VCaP (cell line): ENCODE results near the gene PAPPA2.

Experiments
- H3K27ac ChIP-seq: fragments of 450-650 bp; 2 replicates; pipeline ENCODE4 v1.5.1; 2017
- CTCF ChIP-seq: fragments of 450-650 bp; conservative IDR thresholded peaks from 2 replicates; pipeline ENCODE4 v1.5.1; 2017; ENCODE audit warnings: mild to moderate bottlenecking, moderate library complexity

The PAPPA2 gene

GRCh38 chr1:176579087-176579486, 116.1 kb downstream of the PAPPA2 start:
- H3K27ac ChIP-seq, result no peak overlapping the region
- no peak for TF ChIP-seq CTCF

- no peak for TF ChIP-seq CTCF
- H3K27ac ChIP-seq, result no peak overlapping the region
Observed at GRCh38 chr1:176595217-176595616, 132.2 kb downstream of the PAPPA2 start.

- TF ChIP-seq CTCF, result no peak
- H3K27ac ChIP-seq, result no peak overlapping the region
Observed at GRCh38 chr1:176601348-176601747, 138.4 kb downstream of the PAPPA2 start.

- H3K27ac ChIP-seq, result no peak overlapping the region
- no peak for TF ChIP-seq CTCF
Observed at GRCh38 chr1:176602388-176603004, 139.5 kb downstream of the PAPPA2 start.

GRCh38 chr1:176603696-176604095, 140.7 kb downstream of the PAPPA2 start:
- H3K27ac ChIP-seq, result no peak overlapping the region
- no peak for TF ChIP-seq CTCF

- no peak for TF ChIP-seq CTCF
- no peak overlapping the region for H3K27ac ChIP-seq
Observed at GRCh38 chr1:176604461-176604860, 141.5 kb downstream of the PAPPA2 start.

GRCh38 chr1:176605176-176605575, 142.2 kb downstream of the PAPPA2 start:
- H3K27ac ChIP-seq, result no peak overlapping the region
- no peak for TF ChIP-seq CTCF
